SK-N-SH (cell line): Measurements from ENCODE around the gene SPDEF. TPM values are rescaled to one million over a fixed set of nuclear protein-coding genes. Genes with fewer than 3 reads are reported as not detected.

Experiments
- CTCF ChIA-PET: fragments of 300-600, 350-600 bp; formaldehyde crosslinking; extraction: SDS; loops from one replicate; lab custom pipeline; 2021; lab: Yijun Ruan, JAX
- POLR2A ChIA-PET: fragments of 350-600 bp; sonication (Branson Sonifier 250); formaldehyde crosslinking; extraction: SDS; loops from one replicate; lab custom pipeline; 2020; ENCODE audit warnings: antibody characterized with exemption, inconsistent platforms; lab: Yijun Ruan, JAX
- DNase-seq: peaks from one replicate; pipeline ENCODE4 v3.0.0; 2012
- H2AFZ ChIP-seq: fragments of 200-600 bp; sonication (generic); 2 replicates; pipeline ENCODE4 v1.8.1; 2016; ENCODE audit warnings: antibody characterized with exemption, mild to moderate bottlenecking, low read depth
- H3F3A ChIP-seq: fragments of 200-600 bp; sonication (generic); replicated peaks from 2 replicates; pipeline ENCODE3; 2016; ENCODE audit warnings: antibody characterized with exemption, mild to moderate bottlenecking; ENCODE audit not compliant: insufficient read depth
- H3K27ac ChIP-seq, 2 experiments: fragments of 200-500 bp in 1 of 2; fragments of 200-600 bp in 1 of 2; sonication (Bioruptor generic) in 1 of 2; sonication (generic), shearing (Covaris generic) in 1 of 2; 2 replicates each; pipeline versions ENCODE4 v1.5.1 to v1.6.1; 2014 to 2016; ENCODE audit warnings: low read depth in 2 of 2, inconsistent platforms in 1 of 2, low read length in 1 of 2, mild to moderate bottlenecking in 1 of 2, mixed read lengths in 1 of 2
- H3K27me3 ChIP-seq: fragments of 200-600 bp; sonication (generic), shearing (Covaris generic); 2 replicates; pipeline ENCODE4 v1.6.1; 2016; ENCODE audit warnings: mixed run types; ENCODE audit not compliant: insufficient read depth
- H3K36me3 ChIP-seq, 2 experiments: fragments of 200-500 bp in 1 of 2; fragments of 200-600 bp in 1 of 2; sonication (Bioruptor generic) in 1 of 2; sonication (generic) in 1 of 2; replicated peaks in 1 of 2; 2 replicates each; pipeline versions ENCODE3 to v1.5.1; 2014 to 2016; ENCODE audit warnings: low read length in 1 of 2, mild to moderate bottlenecking in 1 of 2; ENCODE audit not compliant: insufficient read depth in 2 of 2, control insufficient read depth in 1 of 2
- H3K4me1 ChIP-seq, 2 experiments: fragments of 200-500 bp in 1 of 2; fragments of 200-600 bp in 1 of 2; sonication (Bioruptor generic) in 1 of 2; sonication (generic), shearing (Covaris generic) in 1 of 2; 2 replicates each; pipeline versions ENCODE4 v1.5.1 to v1.6.1; 2014 to 2016; ENCODE audit warnings: low read depth in 1 of 2, low read length in 1 of 2, mixed run types in 1 of 2; ENCODE audit not compliant: insufficient read depth in 2 of 2, control insufficient read depth in 1 of 2
- H3K4me2 ChIP-seq: fragments of 200-600 bp; sonication (generic), shearing (Covaris generic); 2 replicates; pipeline ENCODE4 v1.6.1; 2017; ENCODE audit warnings: mixed run types
- H3K4me3 ChIP-seq, 2 experiments: fragments of 200-500 bp in 1 of 2; fragments of 200-600 bp in 1 of 2; sonication (Bioruptor generic) in 1 of 2; sonication (generic), shearing (Covaris generic) in 1 of 2; 2 replicates each; pipeline versions ENCODE4 v1.5.1 to v1.8.1; 2014 to 2016; ENCODE audit warnings: low read depth in 2 of 2, inconsistent platforms in 1 of 2, low read length in 1 of 2, mild to moderate bottlenecking in 1 of 2, mixed read lengths in 1 of 2, moderate library complexity in 1 of 2
- H3K79me2 ChIP-seq: fragments of 200-600 bp; sonication (generic); 2 replicates; pipeline ENCODE4 v1.8.1; 2017; ENCODE audit warnings: mild to moderate bottlenecking; ENCODE audit not compliant: insufficient read depth
- H3K9ac ChIP-seq: fragments of 200-600 bp; sonication (generic); 2 replicates; pipeline ENCODE4 v1.6.1; 2017; ENCODE audit warnings: mixed run types
- H3K9me2 ChIP-seq: fragments of 200-600 bp; sonication (generic); 2 replicates; pipeline ENCODE4 v1.6.1; 2017; ENCODE audit warnings: mixed run types
- H3K9me3 ChIP-seq: fragments of 200-600 bp; sonication (generic); 2 replicates; pipeline ENCODE4 v1.6.1; 2017; ENCODE audit warnings: mixed run types, mild to moderate bottlenecking, moderate library complexity
- H4K20me1 ChIP-seq: fragments of 200-600 bp; sonication (generic); 2 replicates; pipeline ENCODE4 v1.6.1; 2017; ENCODE audit warnings: mild to moderate bottlenecking, mixed run types; ENCODE audit not compliant: insufficient read depth
- FOSL2 ChIP-seq: IDR thresholded peaks from 2 replicates; pipeline ENCODE4 v1.4.0; 2012; ENCODE audit warnings: low read depth, mild to moderate bottlenecking, moderate library complexity, borderline replicate concordance
- FOXM1 ChIP-seq: IDR thresholded peaks from 2 replicates; pipeline ENCODE4 v1.4.0; 2012; ENCODE audit warnings: low read depth, mild to moderate bottlenecking
- NRF1 ChIP-seq: IDR thresholded peaks from 2 replicates; pipeline ENCODE4 v1.6.1; 2012; ENCODE audit warnings: low read depth, mild to moderate bottlenecking, low read length
- PBX3 ChIP-seq: IDR thresholded peaks from 2 replicates; pipeline ENCODE4; 2012
- RAD21 ChIP-seq: IDR thresholded peaks from 2 replicates; pipeline ENCODE4 v1.6.1; 2012; ENCODE audit warnings: mild to moderate bottlenecking, low read length
- REST ChIP-seq: IDR thresholded peaks from 2 replicates; pipeline ENCODE4 v1.6.1; 2012; ENCODE audit warnings: mild to moderate bottlenecking, low read depth, low read length, moderate library complexity
- RFX5 ChIP-seq: IDR thresholded peaks from 2 replicates; pipeline ENCODE4 v1.6.1; 2012; ENCODE audit warnings: mild to moderate bottlenecking, improper control_type of control experiment, low read length
- RXRA ChIP-seq: IDR thresholded peaks from 2 replicates; pipeline ENCODE4 v1.4.0; 2012; ENCODE audit warnings: low read depth, mild to moderate bottlenecking, borderline replicate concordance
- SIN3A ChIP-seq: IDR thresholded peaks from 2 replicates; pipeline ENCODE4 v1.6.1; 2012; ENCODE audit warnings: low read depth, mild to moderate bottlenecking, low read length, moderate library complexity, borderline replicate concordance
- TCF12 ChIP-seq: IDR thresholded peaks from 2 replicates; pipeline ENCODE4 v1.4.0; 2012
- TEAD4 ChIP-seq: IDR thresholded peaks from 2 replicates; pipeline ENCODE4 v1.4.0; 2012; ENCODE audit warnings: mild to moderate bottlenecking, borderline replicate concordance; ENCODE audit not compliant: insufficient read depth
- USF2 ChIP-seq: fragments of 150-350 bp; IDR thresholded peaks from 2 replicates; pipeline ENCODE4 v1.6.1; 2017; ENCODE audit warnings: antibody characterized with exemption, low read length, low read depth, borderline replicate concordance
- ZBTB33 ChIP-seq: IDR thresholded peaks from 2 replicates; pipeline ENCODE4 v1.4.0; 2012; ENCODE audit warnings: low read depth, borderline replicate concordance
- WGBS: methylation state at CpG from one replicate; pipeline ENCODE4 v1.1.6; 2017; ENCODE audit warnings: low lambda C conversion rate; 5-methylcytosine and 5-hydroxymethylcytosine counted together
- polyA plus RNA-seq, 3 experiments: library from polyadenylated mRNA; depleted of rRNA; stranded (reverse); fragments of >200 nt; gene quantifications; 2 replicates each; pipeline ENCODE4 v1.2.3, GENCODE V29; 2012
- TF ChIP-seq, protein P1 (sequence below): IDR thresholded peaks from 2 replicates; pipeline ENCODE4 v1.4.0; 2012; ENCODE audit warnings: low read depth

The SPDEF gene
- polyA plus RNA-seq, 1 of the 3 experiments (the other 2 are of a cell fraction): 0.10 TPM

- H3K4me1 ChIP-seq: peaks cover 6 to 14% of the 10 kb centered on the region in 2 experiments; a peak in 1 of 4 replicates
- no peaks in the 10 kb centered on the region for H4K20me1 ChIP-seq
- H3K36me3 ChIP-seq: no peaks in the 10 kb centered on the region
- POLR2A ChIA-PET: no interaction called here
- TF ChIP-seq USF2 (no peak), REST (no peak), FOSL2 (no peak), RFX5 (no peak), ZBTB33 (no peak), RAD21 (no peak), NRF1 (no peak), FOXM1 (no peak), TEAD4 (no peak), TCF12 (no peak), RXRA (no peak), PBX3 (no peak), SIN3A (no peak)
- TF ChIP-seq, protein P1, sequence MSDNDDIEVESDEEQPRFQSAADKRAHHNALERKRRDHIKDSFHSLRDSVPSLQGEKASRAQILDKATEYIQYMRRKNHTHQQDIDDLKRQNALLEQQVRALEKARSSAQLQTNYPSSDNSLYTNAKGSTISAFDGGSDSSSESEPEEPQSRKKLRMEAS: no peak
- CTCF ChIA-PET: interaction anchor here (0.8 to 1.5 kb wide), 3 partner anchors 8 to 65 kb away, joined by 3 to 4 read pairs (median 3); no protein-coding TSS in a partner anchor
- H3F3A ChIP-seq: no peaks in the 10 kb centered on the region
- no peaks in the 10 kb centered on the region for H3K27me3 ChIP-seq
- no peak overlapping the region for H3K4me3 ChIP-seq
- 96% methylated on average over 5 of the region's 27 CpGs for WGBS
- peak overlapping the region; percentile 55; the same call in 1 of the 2 replicates for H3K4me2 ChIP-seq
- H3K27ac ChIP-seq: peak overlapping the region in 1 of 2 experiments; percentile 64; a peak in 1 of 4 replicates
- no peak for DNase-seq
- H3K9ac ChIP-seq: no peak overlapping the region
- H3K79me2 ChIP-seq: no peaks in the 10 kb centered on the region
- H3K9me3 ChIP-seq: no peaks in the 10 kb centered on the region
- H2AFZ ChIP-seq: no peak overlapping the region
- H3K9me2 ChIP-seq: no peaks in the 10 kb centered on the region
Measured at GRCh38 chr6:34544052-34544604, 12.0 kb downstream of the SPDEF start.
